Measurements from ENCODE around the gene CHTF18.

DNA sequence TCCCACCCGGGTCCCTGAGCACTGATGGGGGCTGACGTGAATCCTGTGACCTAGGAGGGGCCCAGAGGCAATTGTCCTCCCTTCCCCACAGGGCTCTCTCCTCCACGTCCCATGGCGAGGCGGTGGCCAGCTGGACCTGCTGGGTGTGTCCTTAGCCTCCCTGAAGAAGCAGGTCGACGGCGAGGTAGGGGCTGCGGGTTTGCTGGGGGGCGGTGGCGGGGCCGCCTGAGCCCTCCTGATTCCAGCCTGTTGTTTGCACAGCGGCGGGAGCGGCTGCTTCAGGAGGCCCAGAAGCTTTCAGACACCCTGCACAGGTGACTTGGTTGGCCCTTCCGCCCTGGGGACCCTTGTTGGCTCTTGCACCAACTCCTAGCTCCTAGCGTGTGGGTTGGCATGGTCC lies 1.7 kb downstream of the CHTF18 start:
- TF ChIP-seq, protein P1, sequence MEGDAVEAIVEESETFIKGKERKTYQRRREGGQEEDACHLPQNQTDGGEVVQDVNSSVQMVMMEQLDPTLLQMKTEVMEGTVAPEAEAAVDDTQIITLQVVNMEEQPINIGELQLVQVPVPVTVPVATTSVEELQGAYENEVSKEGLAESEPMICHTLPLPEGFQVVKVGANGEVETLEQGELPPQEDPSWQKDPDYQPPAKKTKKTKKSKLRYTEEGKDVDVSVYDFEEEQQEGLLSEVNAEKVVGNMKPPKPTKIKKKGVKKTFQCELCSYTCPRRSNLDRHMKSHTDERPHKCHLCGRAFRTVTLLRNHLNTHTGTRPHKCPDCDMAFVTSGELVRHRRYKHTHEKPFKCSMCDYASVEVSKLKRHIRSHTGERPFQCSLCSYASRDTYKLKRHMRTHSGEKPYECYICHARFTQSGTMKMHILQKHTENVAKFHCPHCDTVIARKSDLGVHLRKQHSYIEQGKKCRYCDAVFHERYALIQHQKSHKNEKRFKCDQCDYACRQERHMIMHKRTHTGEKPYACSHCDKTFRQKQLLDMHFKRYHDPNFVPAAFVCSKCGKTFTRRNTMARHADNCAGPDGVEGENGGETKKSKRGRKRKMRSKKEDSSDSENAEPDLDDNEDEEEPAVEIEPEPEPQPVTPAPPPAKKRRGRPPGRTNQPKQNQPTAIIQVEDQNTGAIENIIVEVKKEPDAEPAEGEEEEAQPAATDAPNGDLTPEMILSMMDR (IDR thresholded peaks at IDR 0.05): no peak
- no peak for TF ChIP-seq POLR2A (IDR thresholded peaks at IDR 0.05)

Data from right lobe of liver (tissue), 4 donors.